Stimulated activated CD4-positive, alpha-beta T cell treated with anti-CD3 and anti-CD28 coated beads, Interleukin-4, amount 100 ng/mL, for 4 hours (primary cell): Measurements from ENCODE around the gene ALG1.
"Not testable (repeated sequence)": the region's sequence is repeated elsewhere in the genome, so short reads cannot be mapped to it uniquely, and the experiment has no call there.

Source experiments
- DNase-seq, 2 experiments: peaks; one replicate each; pipeline ENCODE4 v3.0.0-alpha.2; 2020

The ALG1 gene

DNA sequence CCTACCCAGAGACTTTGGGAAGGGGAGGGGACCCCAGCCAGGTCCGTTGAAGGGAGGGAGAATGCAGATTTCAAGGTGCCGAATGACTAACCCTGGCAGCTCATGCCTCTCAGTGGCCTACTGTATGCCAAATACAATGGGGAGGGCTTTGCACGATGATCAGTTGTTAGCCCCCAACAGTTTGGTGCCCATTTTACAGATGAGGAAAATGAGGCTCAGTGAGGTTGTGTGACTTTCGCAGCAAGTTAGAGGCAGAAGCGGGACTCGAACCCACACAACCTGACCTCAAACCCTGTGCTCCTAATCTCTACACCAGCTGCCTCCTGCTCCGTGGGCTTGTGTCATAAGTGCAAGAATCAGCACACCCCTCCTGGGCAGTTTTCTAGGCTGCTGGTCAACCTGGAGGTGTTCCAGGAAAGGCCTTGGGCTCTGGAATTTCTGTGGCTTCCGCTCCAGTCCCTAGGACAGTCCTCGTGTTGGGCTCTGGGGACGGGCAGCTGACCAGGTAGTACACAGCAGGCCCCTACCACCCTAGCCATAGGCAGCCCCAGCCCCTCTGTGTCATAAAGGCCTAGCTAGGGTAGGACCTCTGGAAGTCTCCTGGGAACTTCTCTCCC, 26.0 kb upstream of the ALG1 start:
- no peak for DNase-seq

DNA sequence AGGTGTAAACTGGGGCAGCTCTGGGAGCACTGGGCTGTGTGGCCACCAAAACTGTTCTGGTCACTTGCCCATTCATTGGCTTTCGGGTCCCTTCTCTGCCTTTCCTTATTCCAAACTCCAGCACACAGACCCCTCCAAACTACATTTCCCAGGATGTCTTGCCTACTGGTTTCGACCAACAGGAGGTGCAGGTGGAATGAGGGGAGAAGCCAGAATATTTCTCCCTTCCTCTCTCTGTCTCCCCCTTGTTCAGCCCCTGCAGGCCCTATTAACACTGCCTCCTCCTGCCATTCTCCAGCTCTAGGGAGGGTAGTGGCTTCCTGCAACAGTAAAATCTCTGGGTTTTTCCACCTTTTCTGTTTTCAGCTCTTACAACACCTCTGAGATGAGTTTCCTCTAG, 24.7 kb upstream of the ALG1 start:
- no peak for DNase-seq

DNA sequence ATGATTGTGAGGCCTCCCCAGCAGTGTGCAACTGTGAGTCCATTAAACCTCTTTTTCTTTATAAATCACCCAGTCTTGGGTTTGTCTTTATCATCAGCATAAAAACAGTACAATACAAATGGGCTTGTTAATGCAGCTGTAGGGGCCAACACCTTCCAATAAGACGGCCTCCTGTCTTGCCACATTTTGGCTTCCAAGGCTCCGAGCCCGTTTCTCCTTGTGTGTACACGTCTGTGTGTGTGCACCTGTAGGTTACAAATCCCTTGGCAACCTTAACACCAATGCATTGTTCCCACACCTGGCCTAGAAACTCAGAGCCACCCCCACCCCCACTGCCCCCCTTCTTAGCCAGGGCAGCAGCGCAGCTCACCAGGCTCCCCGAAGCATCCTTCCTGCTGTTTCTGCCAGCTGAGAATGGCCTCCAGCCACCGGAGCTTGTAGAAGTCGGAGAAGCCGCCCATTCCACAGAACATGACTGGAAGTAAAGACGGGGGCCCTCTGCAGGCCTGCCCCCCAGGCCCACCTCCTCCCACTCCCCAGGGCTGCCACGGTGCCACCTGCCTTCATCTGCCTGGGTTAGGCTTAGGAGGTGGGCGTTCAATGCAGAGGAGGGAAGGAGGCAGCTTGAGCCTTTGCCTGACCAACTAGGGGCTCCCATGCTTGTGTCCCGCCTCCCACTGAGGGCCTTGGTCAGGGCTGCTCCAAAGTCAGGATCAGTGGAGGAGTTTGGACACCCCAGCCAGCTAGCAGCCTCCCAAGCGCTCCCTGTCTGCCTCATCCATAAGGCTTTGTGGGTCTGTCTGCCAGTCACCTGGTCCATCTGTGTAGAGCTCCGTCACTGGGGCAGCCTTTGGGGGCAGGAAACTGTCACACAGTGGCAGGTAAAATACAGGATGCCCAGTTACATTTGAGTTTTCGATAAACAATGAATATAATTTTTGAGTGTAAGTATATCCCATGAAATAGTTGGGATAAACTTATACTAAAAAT, 16.5 kb upstream of the ALG1 start:
- DNase-seq: no peak

DNA sequence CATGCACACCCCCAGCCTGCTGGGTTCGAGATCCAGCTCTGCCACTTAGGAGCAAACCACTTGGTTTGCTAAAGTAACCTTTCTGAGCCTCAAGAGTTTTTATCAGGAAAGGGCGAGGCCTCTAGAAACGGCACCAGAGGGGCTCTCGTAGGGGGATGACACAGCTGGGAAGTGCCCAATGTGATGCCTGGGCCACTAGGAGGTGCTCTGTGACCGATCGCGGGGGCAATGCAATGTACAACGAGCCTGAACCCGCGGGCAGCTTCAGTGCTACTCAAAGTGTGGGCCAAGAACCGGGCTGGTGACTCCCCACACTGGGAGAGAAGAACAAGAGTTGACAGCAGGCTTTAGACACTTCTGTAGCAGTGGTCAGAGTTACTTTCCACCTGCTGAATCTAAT, 15.3 kb upstream of the ALG1 start:
- DNase-seq: peak; percentile 32 to 37

DNA sequence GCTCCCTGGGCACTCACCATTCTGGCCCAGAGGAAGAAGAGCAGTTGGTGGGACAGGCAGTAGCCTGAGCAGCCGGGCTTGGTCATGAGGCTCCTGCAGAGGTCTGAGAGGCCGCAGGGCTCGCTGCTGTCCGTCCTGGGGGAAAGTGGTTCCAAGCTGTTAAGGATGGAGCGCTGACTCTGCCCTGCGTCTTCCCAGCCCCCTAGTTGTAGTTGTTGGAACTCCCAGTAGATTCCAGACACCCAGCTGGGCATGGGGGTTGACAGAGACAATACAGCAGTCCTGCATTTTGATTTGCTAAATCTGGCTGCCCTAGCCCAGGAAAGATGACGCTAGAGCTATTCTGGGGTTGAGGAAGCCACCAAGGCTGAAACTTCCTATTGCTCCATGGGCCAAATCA, 13.2 kb upstream of the ALG1 start:
- DNase-seq: no peak

DNA sequence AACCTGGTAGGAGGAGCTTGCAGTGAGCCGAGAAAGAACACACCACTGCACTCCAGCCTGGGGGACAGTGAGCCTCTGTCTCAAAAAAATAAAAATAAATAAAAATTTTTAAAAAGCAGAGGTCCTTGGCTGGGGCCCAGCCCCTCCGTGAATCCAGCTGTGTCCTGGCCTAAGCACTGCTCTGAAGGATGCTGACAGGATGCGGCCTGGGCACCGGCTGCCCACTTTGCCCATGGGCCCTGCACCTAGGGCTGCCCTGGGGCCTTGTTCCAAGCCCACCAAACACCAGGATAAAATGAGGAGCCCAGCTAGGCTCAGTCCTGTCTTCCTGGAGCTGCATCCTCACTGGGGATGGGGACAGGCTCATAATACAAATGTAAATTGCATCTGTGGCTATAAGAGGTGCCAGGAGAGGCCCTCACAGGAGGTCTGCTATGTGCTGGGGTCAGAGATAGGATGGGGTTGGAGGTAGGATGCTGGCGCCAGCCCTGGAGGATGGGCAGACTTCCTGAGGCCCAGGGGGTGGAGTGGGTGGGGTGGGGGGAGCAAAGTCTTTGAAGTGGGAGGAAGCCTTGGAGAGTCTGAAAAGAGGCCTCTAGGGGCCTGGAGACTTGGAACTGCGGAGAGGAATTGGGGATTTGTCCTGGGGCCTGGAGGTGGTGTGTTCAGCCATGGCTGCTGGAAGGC, 12.1 kb upstream of the ALG1 start:
- DNase-seq: no peak

DNA sequence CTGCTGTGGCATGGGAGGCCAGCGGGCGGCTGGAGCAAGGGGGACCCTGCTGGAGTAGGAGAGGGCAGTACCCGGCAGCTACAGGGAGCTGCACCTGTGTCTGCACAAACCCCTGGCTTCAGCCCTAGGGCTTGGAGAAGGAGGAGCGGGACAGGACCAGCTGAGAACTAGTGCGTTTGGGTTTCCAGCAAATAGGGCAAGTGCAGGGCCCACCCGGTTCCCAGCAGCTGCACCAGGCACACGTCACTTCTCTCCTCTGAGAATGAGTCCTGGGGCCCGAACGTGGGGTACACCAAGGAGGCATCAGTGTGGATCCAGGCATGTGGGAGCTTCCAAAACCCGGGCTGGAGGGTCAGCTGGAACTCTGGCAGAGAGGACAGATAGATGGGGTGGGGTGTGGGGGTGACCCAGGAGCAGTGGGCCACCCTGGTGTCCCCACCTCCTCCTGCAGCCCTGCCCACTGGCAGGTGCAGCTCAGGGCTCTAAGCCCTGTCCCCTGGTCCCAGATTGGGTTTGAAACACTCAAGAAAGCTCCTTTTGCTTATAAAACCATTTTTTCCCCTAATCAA, 11.5 kb upstream of the ALG1 start:
- DNase-seq: no peak

DNA sequence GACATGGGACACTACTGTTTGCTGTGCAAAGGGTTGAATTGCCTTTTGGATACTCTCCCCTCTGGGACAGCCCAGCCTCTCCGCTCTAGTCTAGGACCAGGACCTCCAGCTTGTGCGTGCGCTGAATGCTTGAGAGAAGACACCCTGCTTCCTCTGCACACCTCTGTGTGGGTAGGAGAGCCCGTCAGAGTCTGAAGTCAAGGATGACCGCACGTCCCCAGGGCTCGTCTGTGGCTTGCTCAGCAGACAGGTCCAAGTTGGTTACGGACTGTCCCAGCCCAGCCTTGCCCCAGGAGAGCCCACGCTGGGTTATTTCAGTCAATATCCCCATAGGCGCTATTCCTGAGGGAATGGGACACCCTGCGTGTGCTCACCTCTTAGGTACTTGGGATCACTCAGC, 9.6 kb upstream of the ALG1 start:
- DNase-seq: no peak

DNA sequence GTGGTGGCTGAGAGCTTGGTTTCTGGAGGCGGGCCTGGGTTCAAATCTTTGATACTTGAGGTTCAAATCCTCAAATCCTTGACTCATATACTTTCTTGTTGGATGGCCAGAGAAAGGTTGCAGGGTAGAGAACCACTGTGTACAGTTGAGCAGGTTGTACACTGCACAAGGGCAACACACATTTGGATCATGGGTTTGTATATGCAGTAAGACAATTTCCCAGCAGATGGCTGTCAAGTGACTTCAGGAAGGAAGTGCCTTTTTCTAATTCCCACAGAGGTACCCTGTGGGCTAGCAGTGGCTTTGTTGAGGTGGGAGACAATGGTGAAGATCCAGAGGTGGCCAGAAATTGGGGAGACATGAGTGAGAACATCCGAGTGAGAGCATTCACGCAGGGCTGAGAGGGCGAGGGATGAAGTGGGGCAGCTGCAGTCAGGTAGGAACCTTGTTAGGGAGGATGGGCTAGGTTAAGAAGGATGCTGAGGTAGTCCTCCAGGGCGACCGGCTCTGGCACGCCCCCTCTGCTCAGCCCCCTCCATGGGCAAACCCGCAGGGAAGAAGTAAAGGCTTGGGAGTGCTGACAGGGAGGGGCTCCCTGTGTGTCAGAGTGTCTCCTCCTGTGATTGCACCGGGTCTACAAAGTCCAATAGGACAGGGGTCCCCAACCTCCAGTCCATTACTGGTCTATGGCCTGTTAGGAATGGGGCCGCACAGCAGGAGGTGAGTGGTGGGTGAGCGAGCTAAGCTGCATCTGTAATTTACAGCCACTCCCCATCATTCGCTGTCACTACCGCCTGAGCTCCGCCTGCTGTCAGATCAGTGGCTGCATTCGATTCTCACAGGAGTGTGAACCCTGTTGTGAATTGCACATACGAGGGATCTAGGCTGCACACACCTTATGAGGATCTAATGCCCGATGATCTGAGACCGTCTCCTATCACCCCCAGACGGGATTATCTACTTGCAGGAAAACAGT, 8.6 kb upstream of the ALG1 start:
- no peak for DNase-seq

DNA sequence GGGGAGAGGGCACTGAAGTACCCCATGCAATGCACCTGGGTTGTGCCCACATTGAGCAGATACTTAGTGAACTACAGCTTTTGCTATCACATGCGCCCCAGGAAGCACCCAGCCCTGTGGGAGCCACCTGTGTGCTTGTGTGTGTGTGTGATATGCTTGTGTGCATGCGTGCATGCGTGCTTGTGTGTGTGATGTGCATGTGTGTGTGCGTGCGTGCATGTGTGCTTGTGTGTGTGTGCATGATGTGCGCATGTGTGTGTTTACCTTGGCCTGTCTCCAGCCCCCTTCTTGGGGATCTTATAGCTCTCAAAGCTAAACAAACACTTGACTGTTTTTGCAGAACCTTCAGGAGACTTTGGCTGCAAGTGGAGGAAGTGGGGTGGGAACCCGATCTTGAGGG, 6.7 kb upstream of the ALG1 start:
- DNase-seq: no peak

DNA sequence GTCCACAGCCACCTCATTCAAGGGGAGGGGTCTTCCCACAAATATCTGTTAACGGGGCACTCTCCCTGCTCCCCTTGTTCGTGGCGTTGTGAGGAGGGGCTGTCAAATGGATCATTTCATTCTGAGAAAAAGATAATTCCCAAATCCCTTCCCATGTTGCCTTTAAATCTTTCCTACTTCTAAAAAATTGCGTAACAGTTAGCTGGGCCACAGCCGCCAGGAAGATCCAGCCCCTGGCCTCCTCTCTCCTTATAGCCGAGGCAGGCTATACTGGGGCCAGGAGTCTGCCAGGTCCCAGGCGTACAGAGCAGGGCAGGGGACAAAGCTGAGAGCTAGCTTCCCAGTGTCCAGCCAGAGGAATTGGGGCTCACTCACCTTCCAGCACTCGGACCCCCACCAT, 6.3 kb upstream of the ALG1 start:
- DNase-seq: no peak

DNA sequence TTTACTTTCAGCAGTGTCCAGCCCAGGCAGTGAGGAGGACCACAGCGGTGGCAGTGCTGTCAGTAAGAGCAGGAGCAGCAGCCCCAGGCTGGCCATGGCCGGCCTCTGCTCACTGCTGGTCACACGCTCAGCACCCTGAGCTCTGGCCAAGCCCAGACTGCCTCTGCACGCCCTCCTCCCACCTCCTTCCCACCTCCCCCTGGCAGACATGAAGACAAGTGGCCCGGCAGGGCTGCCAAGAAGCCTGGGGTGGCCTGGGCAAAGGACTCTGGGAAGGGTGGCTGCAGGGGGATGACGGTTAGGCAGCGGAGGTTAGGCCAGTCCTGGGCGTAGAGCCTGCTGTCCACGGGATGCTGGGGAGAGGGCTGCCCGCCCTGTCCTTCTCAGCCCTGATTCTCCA, 5.8 kb upstream of the ALG1 start, which contains the start of gene C16orf89:
Gene C16orf89 (minus strand): TSS at position 144 of the 400 bp plus-strand sequence. CDS start 48 bp downstream, at position 96.
- no peak for DNase-seq

DNA sequence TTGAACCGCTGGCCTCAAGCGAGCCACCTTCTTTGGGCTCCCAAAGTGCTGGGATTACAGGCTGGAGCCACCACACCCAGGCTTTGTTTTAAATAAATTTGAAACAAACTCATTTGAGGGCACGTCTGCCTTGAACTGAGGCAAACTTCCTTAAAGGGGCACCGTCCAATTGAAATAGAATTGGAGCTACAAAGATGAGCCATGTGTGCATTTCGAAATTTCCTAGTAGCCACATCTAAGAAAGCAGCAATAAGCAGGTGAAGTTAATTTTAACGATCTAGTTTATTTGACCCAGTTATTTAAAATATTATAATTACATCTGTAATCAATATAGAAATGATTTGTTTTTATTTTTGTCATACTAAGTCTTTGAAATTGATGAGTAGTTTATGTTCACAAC, 5.1 kb upstream of the ALG1 start:
- DNase-seq: no peak

DNA sequence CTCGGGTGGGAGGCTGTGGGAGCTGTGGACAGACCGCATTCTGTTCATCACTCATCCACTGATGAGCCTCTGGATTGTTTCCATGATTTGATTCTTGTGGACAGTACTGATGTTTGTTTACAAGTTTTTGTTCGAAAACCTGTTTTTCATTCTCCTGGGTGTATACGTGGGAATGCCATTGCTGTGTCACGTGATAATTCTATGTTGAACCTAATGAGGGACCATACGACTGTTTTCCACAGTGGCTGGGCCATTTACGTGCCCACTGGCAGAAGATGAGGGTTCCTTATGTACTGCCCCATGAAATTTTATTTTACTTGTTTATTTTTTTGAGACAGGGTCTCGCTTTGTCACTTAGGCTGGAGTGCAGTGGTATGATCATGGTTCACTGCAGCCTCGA, 2.6 kb upstream of the ALG1 start:
- no peak for DNase-seq

DNA sequence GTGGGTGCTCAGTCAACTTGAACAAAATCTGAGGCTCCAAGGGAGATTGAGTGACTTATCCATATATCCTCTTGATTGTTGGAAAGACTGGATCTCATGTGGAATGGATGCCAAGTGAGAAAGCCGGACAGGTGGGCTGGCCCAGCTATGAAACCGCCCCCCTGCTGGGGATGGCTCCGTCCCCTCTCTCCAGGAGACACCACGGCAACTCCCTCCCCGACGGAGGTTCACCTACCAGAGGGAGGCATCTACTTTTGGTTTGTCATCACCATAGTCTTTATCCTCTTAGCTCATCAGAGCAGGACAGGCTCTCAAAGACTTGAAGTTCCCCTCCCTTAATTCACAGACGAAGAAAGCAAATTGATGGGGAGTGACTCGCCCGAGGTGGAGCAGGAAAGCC, 1.8 kb upstream of the ALG1 start:
- no peak for DNase-seq

DNA sequence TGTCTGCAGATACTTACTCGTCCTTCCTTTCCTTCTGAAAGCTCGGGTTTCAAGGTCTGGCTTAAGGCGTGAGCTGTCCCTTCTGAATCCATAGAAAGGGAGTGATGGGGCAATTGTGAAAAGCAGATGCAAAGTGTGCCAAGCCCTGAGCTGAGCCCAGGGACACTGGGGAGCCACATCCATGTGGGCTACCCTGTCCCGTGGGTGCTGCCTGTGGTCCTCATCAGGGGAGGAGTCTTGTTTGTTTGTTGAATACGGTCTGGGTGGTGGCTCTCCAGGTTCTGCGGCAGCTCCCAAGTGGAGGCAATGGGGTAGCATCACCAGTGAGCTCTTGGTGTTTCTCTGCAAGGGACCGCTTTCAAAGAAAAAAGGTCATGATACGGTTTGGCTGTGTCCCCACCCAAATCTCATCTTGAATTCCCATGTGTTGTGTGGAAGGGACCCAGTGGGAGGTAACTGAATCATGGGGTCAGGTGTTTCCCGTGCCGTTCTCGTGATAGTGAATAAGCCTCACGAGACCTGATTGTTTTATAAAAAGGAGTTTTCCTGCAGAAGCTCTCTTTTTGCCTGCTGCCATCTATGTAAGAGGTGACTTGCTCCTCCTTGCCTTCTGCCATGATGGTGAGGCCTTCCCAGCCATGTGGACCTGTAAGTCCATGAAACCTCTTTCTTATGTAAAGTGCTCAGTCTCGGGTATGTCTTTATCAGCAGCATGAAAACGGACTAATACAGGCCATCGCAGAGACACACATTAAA, 1.0 kb upstream of the ALG1 start:
- no peak for DNase-seq

DNA sequence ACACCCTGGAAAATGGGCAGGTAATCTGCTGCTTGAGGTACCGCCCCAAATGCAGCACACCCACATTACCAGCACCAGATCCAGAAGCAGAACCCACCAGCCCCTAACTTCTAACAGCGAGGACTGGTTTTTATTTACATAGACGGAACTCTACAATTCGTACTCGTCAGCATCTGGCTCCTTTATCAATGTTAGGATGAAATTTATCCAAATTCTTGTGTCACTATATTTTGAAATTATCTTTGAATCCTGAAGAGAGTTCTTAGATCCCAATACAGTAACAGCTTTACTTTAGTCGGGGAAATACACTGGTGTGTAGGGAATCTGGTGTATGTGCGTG, 332 bp upstream of the ALG1 start:
- no peak for DNase-seq

DNA sequence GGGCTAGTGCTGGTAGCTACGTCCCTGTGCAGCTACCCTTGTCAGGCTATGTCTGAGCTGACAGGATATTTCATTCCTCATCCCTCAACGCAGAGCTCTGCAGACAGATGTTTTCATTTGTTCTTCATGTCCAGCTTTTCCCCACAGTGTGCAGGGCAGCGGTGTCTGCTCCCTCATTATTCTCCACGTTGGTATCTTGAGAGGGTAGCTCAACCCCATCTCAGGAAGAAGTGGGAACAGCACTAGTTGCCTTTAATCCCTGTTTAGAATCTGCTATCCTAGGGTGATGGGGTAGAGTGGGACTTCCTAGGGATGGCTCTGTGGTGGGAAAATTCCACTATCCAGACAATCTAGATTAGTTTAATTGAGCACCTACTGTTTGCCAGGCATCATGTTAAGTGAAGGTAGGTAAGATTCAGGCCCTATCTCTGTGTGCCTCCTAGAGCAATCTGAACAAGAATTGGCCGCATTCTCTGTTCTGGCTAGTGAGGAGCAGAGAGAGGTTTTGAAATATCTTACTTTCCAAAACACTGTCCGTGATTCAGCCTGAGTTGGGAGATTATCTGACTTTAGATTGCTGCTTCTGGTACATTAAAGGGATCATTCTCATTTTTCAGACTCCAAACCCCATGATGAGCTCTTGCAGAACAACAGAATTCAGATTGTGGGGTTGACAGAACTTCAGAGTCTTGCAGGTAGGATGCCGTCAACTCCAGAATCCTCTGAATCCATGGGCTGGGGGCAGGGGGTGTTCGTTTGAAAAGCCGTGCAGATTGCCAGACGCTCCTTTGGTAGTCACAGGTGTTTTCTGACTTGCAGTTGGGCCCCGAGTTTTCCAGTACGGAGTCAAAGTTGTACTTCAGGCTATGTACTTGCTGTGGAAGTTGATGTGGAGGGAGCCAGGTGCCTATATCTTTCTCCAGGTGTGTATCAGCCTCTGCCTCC, 963 bp downstream of the ALG1 start:
- DNase-seq: no peak

DNA sequence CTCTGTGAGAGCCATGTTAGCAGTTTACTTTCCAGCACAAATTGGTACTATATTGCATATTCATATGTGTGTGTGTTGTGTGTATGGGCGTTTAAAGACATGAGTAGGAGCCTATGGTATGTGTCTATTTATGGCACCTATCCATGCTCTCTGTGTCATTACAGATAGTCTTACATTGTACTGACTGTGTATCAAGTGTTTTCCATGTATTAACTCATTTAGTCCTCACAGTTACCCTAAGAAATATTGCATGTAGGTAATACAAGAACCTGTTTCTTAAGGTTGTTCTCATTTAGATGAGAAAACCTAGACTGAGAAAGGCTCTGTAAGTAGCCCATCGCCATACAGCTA, 1.6 kb downstream of the ALG1 start:
- no peak for DNase-seq

DNA sequence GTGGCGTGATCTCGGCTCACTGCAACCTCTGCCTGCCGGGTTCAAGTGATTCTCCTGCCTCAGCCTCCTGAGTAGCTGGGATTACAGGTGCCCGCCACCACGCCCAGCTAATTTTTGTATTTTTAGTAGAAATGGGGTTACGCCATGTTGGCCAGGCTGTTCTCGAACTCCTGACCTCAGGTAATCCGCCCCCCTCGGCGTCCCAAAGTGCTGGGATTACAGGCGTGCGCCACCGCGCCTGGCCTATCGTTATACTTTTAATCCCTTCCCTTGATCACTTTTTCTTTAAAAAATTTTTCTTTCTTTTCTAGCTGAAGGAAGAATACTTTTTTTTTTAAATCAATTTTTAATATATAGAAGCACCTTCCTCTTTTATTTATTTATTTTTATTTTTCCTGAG, 2.1 kb downstream of the ALG1 start:
- DNase-seq: not testable (repeated sequence)
